Stimulated activated naive B cell treated with anti-CD40 and anti-IgM and Interleukin-4, amounts not matched to agents 10 μg/mL and 1 μg/mL and 100 μg/mL, for 72 hours (primary cell): Measurements from ENCODE around the gene WWC2.

Source experiments
- ATAC-seq, 2 donors: fragments of 150-1000 bp; cut with Tn5 transposase; replicated peaks; 2 replicates each; pipeline ENCODE4 v1.10.0; 2021; ENCODE audit warnings: moderate library complexity in 1 of 2
- DNase-seq: peaks from one replicate; pipeline ENCODE4 v3.0.0; 2021
- H3K27ac Mint-ChIP-seq: one replicate; pipeline ENCODE4 v1.8.0; 2022; ENCODE audit warnings: mild to moderate bottlenecking, mixed read lengths
- H3K27me3 Mint-ChIP-seq, 2 donors: one replicate each; pipeline ENCODE4 v1.8.0; 2022; ENCODE audit warnings: mixed read lengths in 2 of 2
- H3K36me3 Mint-ChIP-seq, 2 donors: one replicate each; pipeline ENCODE4 v1.8.0; 2022; ENCODE audit warnings: mixed read lengths in 2 of 2, mild to moderate bottlenecking in 1 of 2
- H3K4me1 Mint-ChIP-seq, 2 donors: one replicate each; pipeline ENCODE4 v1.8.0; 2022; ENCODE audit warnings: mixed read lengths in 2 of 2, mild to moderate bottlenecking in 1 of 2
- H3K4me3 Mint-ChIP-seq, 2 donors: one replicate each; pipeline ENCODE4 v1.8.0; 2022; ENCODE audit warnings: mild to moderate bottlenecking in 2 of 2, mixed read lengths in 2 of 2, moderate library complexity in 1 of 2
- H3K9me3 Mint-ChIP-seq, 2 donors: one replicate each; pipeline ENCODE4 v1.8.0; 2022; ENCODE audit warnings: mixed read lengths in 2 of 2, mild to moderate bottlenecking in 1 of 2

WWC2 gene

GRCh38 chr4:183295711-183296110 lies 196.7 kb downstream of the WWC2 start:
- peaks cover 4 to 8% of the 10 kb centered on the region in 2 donors for H3K4me1 Mint-ChIP-seq

GRCh38 chr4:183297675-183298074 lies 198.6 kb downstream of the WWC2 start:
- H3K36me3 Mint-ChIP-seq, result no peaks in the 10 kb centered on the region
- peaks cover 0 to 1% of the 10 kb centered on the region in 2 donors for H3K9me3 Mint-ChIP-seq
- H3K27ac Mint-ChIP-seq, result no peak overlapping the region
- H3K4me3 Mint-ChIP-seq, result no peak overlapping the region
- H3K4me1 Mint-ChIP-seq, result peaks cover 4 to 8% of the 10 kb centered on the region in 2 donors
- peak; percentile 53 for DNase-seq
- peak; percentile 100 for ATAC-seq
- peaks cover 4 to 6% of the 10 kb centered on the region in 2 donors for H3K27me3 Mint-ChIP-seq

More at GRCh38 chr4:183295711-183296110, 196.7 kb downstream of the WWC2 start:
- no peaks in the 10 kb centered on the region for H3K36me3 Mint-ChIP-seq
- H3K27ac Mint-ChIP-seq, result no peak overlapping the region
- H3K27me3 Mint-ChIP-seq, result peaks cover 4 to 6% of the 10 kb centered on the region in 2 donors
- DNase-seq (no peak), ATAC-seq (no peak)
- peaks cover 0 to 1% of the 10 kb centered on the region in 2 donors for H3K9me3 Mint-ChIP-seq
- H3K4me3 Mint-ChIP-seq, result no peak overlapping the region

DNA sequence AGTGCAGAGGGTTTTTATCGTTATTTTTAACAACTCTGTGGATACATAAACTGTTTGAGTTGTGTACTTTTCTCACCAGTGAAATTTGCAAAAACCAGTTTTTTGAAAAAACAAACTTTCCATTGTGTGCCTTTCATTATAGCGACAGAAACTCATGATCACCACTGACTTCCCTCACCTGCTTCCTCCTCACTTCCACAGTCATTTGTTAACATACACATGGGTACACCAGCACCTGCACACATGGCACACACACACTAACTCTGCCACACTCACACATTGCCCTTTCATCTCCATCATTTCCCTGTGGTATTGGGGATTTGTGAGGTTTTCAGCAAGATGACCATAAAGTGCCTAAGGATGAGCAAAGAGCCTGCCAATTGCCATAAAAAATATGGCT lies 200.4 kb downstream of the WWC2 start:
- no peaks in the 10 kb centered on the region for H3K36me3 Mint-ChIP-seq
- no peak overlapping the region for H3K4me3 Mint-ChIP-seq
- no peak for DNase-seq
- no peak overlapping the region for H3K27ac Mint-ChIP-seq
- peaks cover 4 to 6% of the 10 kb centered on the region in 2 donors for H3K27me3 Mint-ChIP-seq
- peaks cover 0 to 1% of the 10 kb centered on the region in 2 donors for H3K9me3 Mint-ChIP-seq
- ATAC-seq, result no peak
- peaks cover 4 to 8% of the 10 kb centered on the region in 2 donors for H3K4me1 Mint-ChIP-seq

DNA sequence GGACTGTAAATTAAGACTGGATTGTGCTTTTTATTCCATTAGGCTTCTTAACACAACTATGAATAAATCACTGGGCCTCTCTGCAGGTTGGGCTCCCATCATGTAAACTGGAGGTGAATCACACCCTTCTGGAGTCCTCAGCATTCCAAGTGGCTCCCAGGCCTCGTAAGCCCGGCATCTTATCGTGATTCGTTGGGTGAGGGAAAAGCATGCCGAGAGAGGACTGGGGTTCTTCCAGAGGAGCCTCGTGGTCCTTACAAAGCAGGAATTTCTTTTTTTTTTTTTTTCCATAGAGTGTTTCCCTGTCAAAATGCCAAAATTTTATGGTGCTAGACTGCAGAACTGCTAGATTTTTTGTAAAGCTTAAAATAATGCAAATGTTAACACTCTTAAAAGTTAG lies 201.0 kb downstream of the WWC2 start:
- DNase-seq (no peak), ATAC-seq (no peak)
- H3K4me1 Mint-ChIP-seq, result peaks cover 4 to 8% of the 10 kb centered on the region in 2 donors
- H3K4me3 Mint-ChIP-seq, result no peak overlapping the region
- peaks cover 0 to 1% of the 10 kb centered on the region in 2 donors for H3K9me3 Mint-ChIP-seq
- H3K27ac Mint-ChIP-seq, result no peak overlapping the region
- no peaks in the 10 kb centered on the region for H3K36me3 Mint-ChIP-seq
- H3K27me3 Mint-ChIP-seq, result peaks cover 4 to 11% of the 10 kb centered on the region in 2 donors

- H3K4me3 Mint-ChIP-seq, result no peak overlapping the region
- peaks cover 0 to 1% of the 10 kb centered on the region in 2 donors for H3K9me3 Mint-ChIP-seq
- ATAC-seq (no peak), DNase-seq (no peak)
- peaks cover 4 to 13% of the 10 kb centered on the region in 2 donors for H3K27me3 Mint-ChIP-seq
- no peaks in the 10 kb centered on the region for H3K36me3 Mint-ChIP-seq
- peaks cover 4 to 8% of the 10 kb centered on the region in 2 donors for H3K4me1 Mint-ChIP-seq
- no peak overlapping the region for H3K27ac Mint-ChIP-seq
These were observed 201.6 kb downstream of the WWC2 start for GRCh38 chr4:183300655-183301054.

DNA sequence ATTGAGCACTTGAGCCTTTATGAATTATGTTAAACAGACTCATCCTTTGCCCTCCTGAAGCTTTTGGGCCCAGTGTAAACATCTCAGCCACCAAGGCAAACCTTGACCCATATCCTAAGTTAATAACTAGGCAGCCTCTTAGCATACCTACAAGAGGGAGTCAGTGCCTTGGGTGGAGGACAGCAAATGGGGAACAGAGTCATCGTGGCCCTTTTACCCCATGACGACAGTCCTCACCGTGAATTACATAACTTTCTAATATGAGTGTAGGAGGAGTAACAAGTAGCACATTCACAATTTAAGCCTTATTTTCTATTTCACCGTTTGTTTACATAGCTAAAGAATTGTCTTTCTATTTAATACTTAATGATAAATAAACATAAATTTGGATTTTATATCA lies 204.2 kb downstream of the WWC2 start:
- no peaks in the 10 kb centered on the region for H3K36me3 Mint-ChIP-seq
- peaks cover 4 to 13% of the 10 kb centered on the region in 2 donors for H3K27me3 Mint-ChIP-seq
- DNase-seq (no peak), ATAC-seq (no peak)
- H3K4me3 Mint-ChIP-seq, result no peak overlapping the region
- H3K27ac Mint-ChIP-seq, result no peak overlapping the region
- no peaks in the 10 kb centered on the region for H3K9me3 Mint-ChIP-seq
- no peaks in the 10 kb centered on the region for H3K4me1 Mint-ChIP-seq

GRCh38 chr4:183304067-183304466 lies 205.0 kb downstream of the WWC2 start:
- DNase-seq (no peak), ATAC-seq (peak in 1 of 2 donors; percentile 38)
- Mint-ChIP-seq H3K4me1 (no peaks in the 10 kb centered on the region), H3K27ac (no peak overlapping the region), H3K36me3 (no peaks in the 10 kb centered on the region), H3K27me3 (peaks cover 4 to 13% of the 10 kb centered on the region in 2 donors), H3K4me3 (no peak overlapping the region), H3K9me3 (no peaks in the 10 kb centered on the region)

GRCh38 chr4:183304538-183304937 lies 205.5 kb downstream of the WWC2 start:
- ATAC-seq (no peak), DNase-seq (no peak)
- peaks cover 2 to 10% of the 10 kb centered on the region in 2 donors for H3K27me3 Mint-ChIP-seq
- H3K27ac Mint-ChIP-seq, result no peak overlapping the region
- H3K9me3 Mint-ChIP-seq, result no peaks in the 10 kb centered on the region
- H3K4me1 Mint-ChIP-seq, result no peaks in the 10 kb centered on the region
- no peaks in the 10 kb centered on the region for H3K36me3 Mint-ChIP-seq
- no peak overlapping the region for H3K4me3 Mint-ChIP-seq

DNA sequence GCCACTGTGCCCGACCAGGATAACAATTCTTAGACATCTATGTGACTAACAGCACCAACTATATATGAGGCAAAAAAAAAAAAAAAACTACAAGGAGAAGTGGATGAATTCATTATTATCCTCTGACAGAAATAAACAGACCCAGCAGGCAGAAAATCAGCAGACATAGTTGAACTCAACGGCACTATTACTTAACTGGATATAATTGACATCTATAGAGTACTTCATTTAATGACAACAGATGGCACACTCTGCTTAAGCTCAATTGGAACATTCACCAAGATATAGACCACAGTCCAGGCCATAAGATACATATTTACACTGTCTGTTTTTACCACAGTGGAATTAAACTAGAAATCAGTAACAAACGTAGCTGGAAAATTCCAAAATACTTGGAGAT lies 207.8 kb downstream of the WWC2 start:
- Mint-ChIP-seq H3K4me3 (no peak overlapping the region), H3K27me3 (peaks cover 3 to 13% of the 10 kb centered on the region in 2 donors), H3K4me1 (no peaks in the 10 kb centered on the region), H3K36me3 (no peaks in the 10 kb centered on the region), H3K9me3 (no peaks in the 10 kb centered on the region), H3K27ac (no peak overlapping the region)
- ATAC-seq, result no peak
- DNase-seq, result no peak

- H3K4me3 Mint-ChIP-seq, result no peak overlapping the region
- H3K27ac Mint-ChIP-seq, result no peak overlapping the region
- no peaks in the 10 kb centered on the region for H3K9me3 Mint-ChIP-seq
- ATAC-seq (no peak), DNase-seq (no peak)
- no peaks in the 10 kb centered on the region for H3K4me1 Mint-ChIP-seq
- H3K27me3 Mint-ChIP-seq, result peaks cover 17 to 24% of the 10 kb centered on the region in 2 donors
- H3K36me3 Mint-ChIP-seq, result no peaks in the 10 kb centered on the region
These were observed 213.8 kb downstream of the WWC2 start for GRCh38 chr4:183312841-183313240.

DNA sequence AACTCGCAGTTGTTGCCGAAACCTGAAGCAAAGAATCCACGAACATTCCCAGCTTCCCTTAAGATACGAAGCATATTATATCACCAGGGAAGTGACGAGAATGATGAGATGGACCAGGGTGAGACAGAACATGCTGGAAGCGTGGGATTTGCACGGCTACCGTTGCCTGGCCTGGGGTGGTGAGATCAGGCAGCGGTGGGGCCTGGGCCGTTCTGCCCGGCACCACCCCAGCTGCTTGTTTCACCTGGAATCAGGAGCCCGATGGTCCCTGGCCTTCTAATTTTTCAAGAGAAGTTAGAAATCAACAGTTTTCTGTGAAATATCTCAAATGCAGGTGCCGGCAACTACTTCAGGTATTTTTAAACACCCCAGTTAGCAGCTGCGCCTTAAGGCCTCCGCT lies 215.3 kb downstream of the WWC2 start:
- H3K27me3 Mint-ChIP-seq, result peaks cover 17 to 26% of the 10 kb centered on the region in 2 donors
- DNase-seq (no peak), ATAC-seq (no peak)
- no peak overlapping the region for H3K4me3 Mint-ChIP-seq
- H3K27ac Mint-ChIP-seq, result no peak overlapping the region
- H3K4me1 Mint-ChIP-seq, result no peaks in the 10 kb centered on the region
- H3K36me3 Mint-ChIP-seq, result no peaks in the 10 kb centered on the region
- H3K9me3 Mint-ChIP-seq, result no peaks in the 10 kb centered on the region

GRCh38 chr4:183314806-183315205 lies 215.7 kb downstream of the WWC2 start:
- H3K9me3 Mint-ChIP-seq, result no peaks in the 10 kb centered on the region
- H3K4me3 Mint-ChIP-seq, result no peak overlapping the region
- peaks cover 15 to 27% of the 10 kb centered on the region in 2 donors for H3K27me3 Mint-ChIP-seq
- DNase-seq (no peak), ATAC-seq (no peak)
- no peaks in the 10 kb centered on the region for H3K4me1 Mint-ChIP-seq
- H3K36me3 Mint-ChIP-seq, result no peaks in the 10 kb centered on the region
- H3K27ac Mint-ChIP-seq, result no peak overlapping the region

DNA sequence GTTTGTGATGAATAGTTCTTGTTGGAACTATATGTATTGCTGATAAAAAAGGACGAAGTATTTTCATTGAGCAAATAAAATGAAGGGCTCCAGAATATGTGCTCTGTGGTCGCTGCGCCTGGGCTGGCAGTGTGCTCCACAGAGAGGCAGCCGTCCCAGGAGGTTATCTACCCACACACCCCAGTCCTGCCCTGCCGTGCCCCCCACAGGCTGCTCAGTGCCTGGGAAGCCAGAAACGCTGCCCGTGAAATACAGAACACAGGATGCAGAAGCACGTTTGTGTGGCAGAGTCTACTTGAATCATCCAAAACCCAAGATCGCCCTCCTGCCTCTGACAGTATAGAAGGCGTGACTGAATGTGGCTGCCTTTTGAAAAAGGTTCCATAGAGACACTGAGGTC lies 219.6 kb downstream of the WWC2 start:
- ATAC-seq (no peak), DNase-seq (no peak)
- Mint-ChIP-seq H3K4me1 (no peaks in the 10 kb centered on the region), H3K9me3 (no peaks in the 10 kb centered on the region), H3K36me3 (no peaks in the 10 kb centered on the region), H3K4me3 (no peak overlapping the region), H3K27ac (no peak overlapping the region), H3K27me3 (peaks cover 3 to 13% of the 10 kb centered on the region in 2 donors)

GRCh38 chr4:183320211-183321059 lies 221.4 kb downstream of the WWC2 start, which contains the start of gene CLDN22:
TSS of gene CLDN22 (minus strand) at chr4:183320276. CDS start at chr4:183320218, 58 bp downstream.
- Mint-ChIP-seq H3K27ac (no peak within 1 kb of the TSS), H3K36me3 (no peaks in the 10 kb centered on the region), H3K9me3 (no peaks in the 10 kb centered on the region), H3K27me3 (peaks cover 0 to 6% of the 10 kb centered on the region in 2 donors), H3K4me1 (no peaks in the 10 kb centered on the region), H3K4me3 (no peak within 1 kb of the TSS)
- DNase-seq (no peak), ATAC-seq (no peak)

GRCh38 chr4:183321079-183321478 lies 222.0 kb downstream of the WWC2 start:
- no peaks in the 10 kb centered on the region for H3K36me3 Mint-ChIP-seq
- peaks cover 0 to 1% of the 10 kb centered on the region in 2 donors for H3K9me3 Mint-ChIP-seq
- H3K4me3 Mint-ChIP-seq, result no peak overlapping the region
- no peak overlapping the region for H3K27ac Mint-ChIP-seq
- no peaks in the 10 kb centered on the region for H3K4me1 Mint-ChIP-seq
- ATAC-seq (no peak), DNase-seq (no peak)
- H3K27me3 Mint-ChIP-seq, result peaks cover under 1 to 6% of the 10 kb centered on the region in 2 donors
